Left ventricle myocardium inferior (tissue), 1 donor: Measurements from ENCODE around the gene TAF4B. TPM values are rescaled to one million over a fixed set of nuclear protein-coding genes. Genes with fewer than 3 reads are reported as not detected.

Source experiments
- DNase-seq: peaks from one replicate; pipeline ENCODE4 v3.0.0-alpha.2; 2020
- H3K27ac ChIP-seq: fragments of 200-600 bp; replicated peaks from 2 replicates; pipeline ENCODE4 v1.8.0; 2021
- H3K27me3 ChIP-seq: fragments of 200-600 bp; 2 replicates; pipeline ENCODE4 v1.8.0; 2021; ENCODE audit warnings: low read depth
- H3K36me3 ChIP-seq: fragments of 200-600 bp; 2 replicates; pipeline ENCODE4 v1.8.0; 2021
- H3K4me1 ChIP-seq: fragments of 200-600 bp; 2 replicates; pipeline ENCODE4 v1.8.0; 2021
- H3K4me3 ChIP-seq: fragments of 200-600 bp; 2 replicates; pipeline ENCODE4 v1.8.0; 2021; ENCODE audit warnings: mild to moderate bottlenecking, moderate library complexity
- H3K9me3 ChIP-seq: fragments of 200-600 bp; replicated peaks from 2 replicates; pipeline ENCODE4 v1.8.0; 2021
- CTCF ChIP-seq: fragments of 200-600 bp; IDR thresholded peaks from 2 replicates; pipeline ENCODE4 v1.8.0; 2021; ENCODE audit warnings: antibody characterized with exemption, mild to moderate bottlenecking, borderline replicate concordance
- intact Hi-C: fragments of 100-400 bp; cut with micrococcal nuclease; formaldehyde crosslinking; loops from one replicate; pipeline ENCODE4 v1.11.0; 2022
- total RNA-seq: library from RNA; stranded (reverse); fragmentation: NEBNext Ultra II Directional; extraction: Animal tissue kit (Norgen Biotek cat#: 25700); gene quantifications from one replicate; pipeline ENCODE4 v1.2.1, GENCODE V29; 2021
- donor health status: DM: no; HTN: yes; CAD: no; lungs with severe emphysema.

The TAF4B gene
- total RNA-seq, 1 donor from 2014 or later, result 1.1 TPM

- TF ChIP-seq CTCF, result no peak
- no peaks in the 10 kb centered on the region for H3K27me3 ChIP-seq
- H3K4me1 ChIP-seq, result no peaks in the 10 kb centered on the region
- H3K4me3 ChIP-seq, result no peak overlapping the region
- no peak overlapping the region for H3K27ac ChIP-seq
- H3K36me3 ChIP-seq, result no peaks in the 10 kb centered on the region
- DNase-seq, result no peak
- intact Hi-C loops, result no loop called here
- H3K9me3 ChIP-seq, result no peaks in the 10 kb centered on the region
Measured at GRCh38 chr18:26320686-26321085, 94.4 kb downstream of the TAF4B start.

- no peaks in the 10 kb centered on the region for H3K27me3 ChIP-seq
- no peak for TF ChIP-seq CTCF
- no peak overlapping the region for H3K4me3 ChIP-seq
- H3K27ac ChIP-seq, result no peak overlapping the region
- no peaks in the 10 kb centered on the region for H3K9me3 ChIP-seq
- no peaks in the 10 kb centered on the region for H3K36me3 ChIP-seq
- no peaks in the 10 kb centered on the region for H3K4me1 ChIP-seq
- intact Hi-C loops, result no loop called here
- DNase-seq, result no peak
Measured at GRCh38 chr18:26322890-26323653, 96.8 kb downstream of the TAF4B start.

- no peak for DNase-seq
- Histone ChIP-seq H3K27me3 (no peaks in the 10 kb centered on the region), H3K4me3 (no peak overlapping the region), H3K9me3 (no peaks in the 10 kb centered on the region), H3K36me3 (peaks cover 6% of the 10 kb centered on the region), H3K27ac (no peak overlapping the region), H3K4me1 (no peaks in the 10 kb centered on the region)
- intact Hi-C loops, result no loop called here
- TF ChIP-seq CTCF, result no peak
Measured at GRCh38 chr18:26325771-26326170, 99.5 kb downstream of the TAF4B start.

- H3K4me1 ChIP-seq, result no peaks in the 10 kb centered on the region
- intact Hi-C loops, result no loop called here
- no peak overlapping the region for H3K27ac ChIP-seq
- no peak for DNase-seq
- H3K36me3 ChIP-seq, result peaks cover 6% of the 10 kb centered on the region
- H3K4me3 ChIP-seq, result no peak overlapping the region
- no peaks in the 10 kb centered on the region for H3K9me3 ChIP-seq
- H3K27me3 ChIP-seq, result no peaks in the 10 kb centered on the region
- no peak for TF ChIP-seq CTCF
Measured at GRCh38 chr18:26327062-26327461, 100.8 kb downstream of the TAF4B start.

- Histone ChIP-seq H3K27ac (no peak overlapping the region), H3K4me1 (peaks cover 19% of the 10 kb centered on the region), H3K36me3 (peaks cover 6% of the 10 kb centered on the region), H3K9me3 (no peaks in the 10 kb centered on the region), H3K4me3 (no peak overlapping the region), H3K27me3 (no peaks in the 10 kb centered on the region)
- intact Hi-C loops, result no loop called here
- no peak for TF ChIP-seq CTCF
- no peak for DNase-seq
Measured at GRCh38 chr18:26332991-26333390, 106.7 kb downstream of the TAF4B start.
